Activated effector memory CD4-positive, alpha-beta T cell treated with Interleukin-2 at 50 U/mL for 16 hours (primary cell): ENCODE measurements around the gene NUBP2.

Experiments
- DNase-seq: peaks from one replicate; pipeline ENCODE4 v3.0.0-alpha.2; 2020

NUBP2 gene, protein sequence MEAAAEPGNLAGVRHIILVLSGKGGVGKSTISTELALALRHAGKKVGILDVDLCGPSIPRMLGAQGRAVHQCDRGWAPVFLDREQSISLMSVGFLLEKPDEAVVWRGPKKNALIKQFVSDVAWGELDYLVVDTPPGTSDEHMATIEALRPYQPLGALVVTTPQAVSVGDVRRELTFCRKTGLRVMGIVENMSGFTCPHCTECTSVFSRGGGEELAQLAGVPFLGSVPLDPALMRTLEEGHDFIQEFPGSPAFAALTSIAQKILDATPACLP

GRCh38 chr16:1782408-1783264 lies at the start of gene NUBP2, which contains the start of gene SPSB3:
Gene NUBP2 (plus strand): TSS chr16:1782960. CDS start chr16:1783021, 61 bp downstream.
Gene SPSB3 (minus strand): TSS chr16:1782571. CDS start chr16:1781483, 1,088 bp downstream.
- DNase-seq: peak; percentile 97

DNA sequence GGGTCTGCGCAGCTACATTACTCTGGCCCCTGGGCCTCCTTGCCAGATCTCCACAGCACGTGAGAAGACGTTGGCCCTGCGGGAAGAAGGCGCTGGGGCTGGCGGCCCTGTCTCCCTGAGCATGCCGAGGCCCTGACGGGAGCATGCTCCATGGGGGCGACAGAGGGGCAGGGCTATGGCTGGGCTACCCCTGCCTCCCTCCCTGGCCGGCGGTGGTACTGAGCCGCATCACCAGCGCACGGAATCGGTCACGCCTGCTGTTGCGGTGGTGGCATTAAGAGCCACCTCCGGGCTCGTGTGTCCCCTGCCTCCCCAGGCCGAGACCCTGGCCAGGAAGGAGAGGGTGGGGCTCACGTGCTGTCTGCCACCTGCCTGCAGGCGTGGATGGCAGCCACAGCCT lies 48.6 kb upstream of the NUBP2 start:
- DNase-seq: no peak

DNA sequence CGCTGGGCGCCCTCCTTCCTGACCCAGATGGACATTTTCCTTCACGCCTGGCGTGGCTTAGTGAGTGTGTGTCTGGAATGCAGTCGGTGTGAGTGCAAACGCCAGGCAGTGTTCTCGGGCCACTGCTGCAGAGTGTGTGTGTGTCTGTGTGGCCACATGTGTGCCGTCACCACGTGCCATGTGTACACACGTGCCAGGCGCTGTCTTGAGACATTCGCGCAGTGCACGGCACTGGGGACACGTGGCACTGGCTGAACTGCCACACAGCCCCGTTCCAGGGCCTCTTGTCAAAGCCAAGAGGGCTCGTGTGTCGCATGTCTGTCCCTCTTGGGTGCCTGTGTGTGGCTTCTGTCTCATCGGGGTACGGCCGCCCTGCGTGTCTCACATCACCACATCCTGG lies 47.9 kb upstream of the NUBP2 start:
- DNase-seq: no peak

DNA sequence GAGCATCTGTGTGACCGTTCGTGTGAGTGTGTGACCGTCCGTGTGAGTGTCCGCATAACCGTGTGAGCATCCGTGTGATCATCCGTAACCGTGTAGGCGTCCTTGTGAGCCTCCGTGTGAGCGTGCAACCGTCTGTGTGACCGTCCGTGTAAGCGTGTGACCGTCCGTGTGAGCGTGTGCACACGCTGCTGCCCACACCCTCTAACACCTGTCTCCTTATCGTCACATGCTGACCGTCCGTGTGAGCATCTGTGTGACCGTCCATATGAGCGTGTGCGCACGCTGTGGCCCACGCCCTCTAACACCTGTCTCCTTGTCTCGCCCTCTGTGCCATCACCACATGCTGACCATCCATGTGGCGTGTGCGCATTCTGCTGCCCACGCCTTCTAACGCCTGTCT lies 42.5 kb upstream of the NUBP2 start:
- DNase-seq: no peak

DNA sequence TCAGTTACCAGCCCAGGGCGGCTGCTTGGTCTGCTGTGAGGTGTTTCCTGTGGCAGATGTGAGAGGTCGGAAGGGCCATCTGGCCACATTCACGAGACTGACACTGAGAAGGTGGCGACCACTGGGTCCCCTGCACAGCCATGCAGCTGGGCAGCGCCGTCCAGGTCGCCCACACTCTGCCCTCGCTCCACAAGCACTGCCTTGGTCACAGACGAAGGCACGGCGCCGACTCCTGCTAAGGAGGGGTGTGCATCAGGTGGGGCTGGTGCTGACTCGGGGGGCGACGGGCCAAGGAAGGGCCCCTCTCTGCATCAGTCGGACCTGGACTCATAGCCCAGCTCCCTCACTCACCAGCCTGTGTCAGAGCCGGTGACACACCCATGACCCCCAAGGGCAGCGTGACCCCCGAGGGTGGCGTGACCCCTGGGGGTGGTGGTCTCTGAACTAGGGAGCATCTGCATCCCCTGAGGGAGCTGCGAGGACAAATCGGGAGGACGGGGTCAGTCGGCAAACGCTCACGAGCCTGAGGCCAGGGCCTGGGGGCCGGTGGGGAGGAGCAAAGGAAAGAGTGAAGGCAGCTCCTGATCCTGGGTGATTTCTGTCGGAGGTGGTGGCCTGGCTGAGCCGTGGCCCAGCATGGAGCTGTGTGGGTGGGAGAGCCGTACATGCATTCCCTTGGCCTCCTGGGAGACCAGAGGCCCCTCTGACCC lies 41.8 kb upstream of the NUBP2 start:
- no peak for DNase-seq

- DNase-seq: no peak
These were observed 41.1 kb upstream of the NUBP2 start for GRCh38 chr16:1741553-1742165.

DNA sequence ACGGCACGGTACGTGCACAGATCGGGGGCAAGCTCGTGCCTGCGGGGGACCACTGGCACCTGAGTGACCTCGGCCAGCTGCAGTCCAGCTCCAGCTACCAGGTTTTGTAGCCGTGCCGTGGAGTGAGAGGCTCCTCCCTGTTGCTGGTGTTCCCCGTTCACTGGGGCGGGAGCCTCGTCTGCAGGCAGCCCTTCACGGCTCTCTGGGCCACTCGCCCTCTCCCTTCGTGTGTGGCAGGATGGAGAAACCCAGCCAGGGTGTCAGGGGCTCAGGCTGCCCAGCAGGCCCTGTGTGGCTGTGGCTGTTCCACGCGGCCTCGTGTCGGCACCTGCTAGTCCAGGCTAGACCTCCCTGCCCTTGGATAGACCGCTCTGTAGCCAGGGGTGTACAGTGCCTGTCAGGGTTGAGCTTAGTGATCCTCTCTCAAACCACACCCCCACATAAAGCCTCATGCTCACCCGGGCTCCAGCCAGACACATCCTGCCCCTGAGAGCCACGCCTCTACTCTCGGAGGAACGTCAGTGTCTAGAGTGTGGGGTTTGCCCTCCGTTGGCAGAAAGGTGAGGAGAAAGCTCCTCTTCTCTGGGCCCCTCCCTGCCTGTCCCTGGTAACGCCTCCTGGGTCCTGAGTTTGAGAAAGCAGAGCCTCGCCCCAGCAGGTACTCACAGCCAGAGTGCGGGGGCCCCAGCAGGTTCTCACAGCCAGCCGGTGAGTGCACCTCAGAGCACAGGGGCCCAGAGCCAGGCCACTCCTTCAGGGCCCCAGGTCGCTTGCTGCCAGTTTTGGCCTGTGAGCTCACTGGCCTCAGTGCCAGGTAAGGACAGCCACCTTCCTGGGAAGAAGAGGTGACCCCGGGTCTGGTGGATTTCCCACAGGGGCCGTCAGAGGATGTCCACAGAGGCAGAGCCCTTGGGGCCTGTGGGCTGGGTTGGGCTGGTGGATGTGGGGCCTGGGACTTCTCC lies 39.1 kb upstream of the NUBP2 start:
- DNase-seq: no peak

- no peak for DNase-seq
These were observed 38.4 kb upstream of the NUBP2 start for GRCh38 chr16:1744338-1744840.

- no peak for DNase-seq
These were observed 37.4 kb upstream of the NUBP2 start for GRCh38 chr16:1745181-1745899.

- no peak for DNase-seq
These were observed 36.7 kb upstream of the NUBP2 start for GRCh38 chr16:1745900-1746692.

DNA sequence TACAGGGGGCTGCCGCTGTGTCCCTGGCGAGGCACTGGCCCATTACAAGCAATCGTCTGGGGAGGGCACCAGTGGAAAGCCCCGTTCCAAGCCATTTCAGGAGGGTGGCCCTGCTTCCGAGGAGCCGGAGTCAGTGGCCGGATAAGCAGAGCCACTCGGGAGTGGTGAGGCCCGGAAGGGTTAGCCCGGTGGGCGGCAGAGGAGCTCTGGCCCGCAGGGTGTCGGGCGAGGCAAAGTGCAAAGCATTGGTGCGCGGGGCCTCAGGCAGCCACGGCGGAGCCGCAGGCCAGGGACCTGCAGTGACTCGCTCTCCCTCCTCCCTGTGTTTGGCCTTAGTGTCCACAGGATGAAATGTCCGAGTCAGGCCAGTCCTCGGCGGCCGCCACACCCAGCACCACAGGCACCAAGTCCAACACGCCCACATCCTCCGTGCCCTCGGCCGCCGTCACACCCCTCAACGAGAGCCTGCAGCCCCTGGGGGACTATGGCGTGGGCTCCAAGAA lies 36.0 kb upstream of the NUBP2 start:
- no peak for DNase-seq

DNA sequence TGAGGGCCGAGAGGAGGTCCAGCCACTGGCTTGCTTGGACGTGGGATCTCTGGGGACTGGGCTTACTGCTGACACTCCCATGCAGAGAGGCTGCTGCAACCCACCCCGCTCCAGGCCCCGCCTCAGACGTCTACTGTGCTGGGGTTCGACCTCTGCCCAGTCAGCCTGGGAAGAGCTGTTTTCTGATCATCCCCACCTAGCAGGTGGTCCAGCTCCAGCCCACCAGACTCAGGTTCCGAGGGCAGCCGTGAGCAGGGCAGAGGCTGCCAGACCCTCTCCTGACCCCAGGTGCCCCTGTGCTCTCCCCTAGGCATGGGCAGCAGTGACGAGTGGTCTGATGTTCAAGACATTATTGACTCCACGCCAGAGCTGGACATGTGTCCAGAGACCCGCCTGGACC lies 34.8 kb upstream of the NUBP2 start:
- no peak for DNase-seq

GRCh38 chr16:1749152-1750117 lies 33.3 kb upstream of the NUBP2 start:
- no peak for DNase-seq

DNA sequence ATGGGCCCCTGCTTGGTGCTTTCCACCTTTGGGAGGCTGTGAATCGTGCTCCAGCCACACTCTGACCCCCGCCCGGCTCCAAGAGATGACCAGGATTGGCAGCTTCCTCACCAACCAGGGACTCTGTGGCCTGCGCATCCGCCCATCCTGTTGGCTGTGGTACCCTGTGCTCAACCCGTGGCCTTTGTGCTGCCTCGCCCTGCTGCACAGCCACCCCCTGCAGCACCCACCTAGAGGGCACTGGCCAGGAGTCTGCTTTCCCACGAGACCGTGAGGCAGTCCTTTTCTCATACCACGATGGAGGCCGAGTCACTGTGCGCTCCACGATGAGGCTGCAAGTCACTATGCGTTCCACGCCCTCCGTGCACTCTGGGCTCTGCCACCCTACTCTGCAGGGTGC lies 30.8 kb upstream of the NUBP2 start:
- no peak for DNase-seq

GRCh38 chr16:1752853-1753252 lies 29.9 kb upstream of the NUBP2 start:
- DNase-seq: no peak

GRCh38 chr16:1754204-1754603 lies 28.6 kb upstream of the NUBP2 start:
- no peak for DNase-seq

DNA sequence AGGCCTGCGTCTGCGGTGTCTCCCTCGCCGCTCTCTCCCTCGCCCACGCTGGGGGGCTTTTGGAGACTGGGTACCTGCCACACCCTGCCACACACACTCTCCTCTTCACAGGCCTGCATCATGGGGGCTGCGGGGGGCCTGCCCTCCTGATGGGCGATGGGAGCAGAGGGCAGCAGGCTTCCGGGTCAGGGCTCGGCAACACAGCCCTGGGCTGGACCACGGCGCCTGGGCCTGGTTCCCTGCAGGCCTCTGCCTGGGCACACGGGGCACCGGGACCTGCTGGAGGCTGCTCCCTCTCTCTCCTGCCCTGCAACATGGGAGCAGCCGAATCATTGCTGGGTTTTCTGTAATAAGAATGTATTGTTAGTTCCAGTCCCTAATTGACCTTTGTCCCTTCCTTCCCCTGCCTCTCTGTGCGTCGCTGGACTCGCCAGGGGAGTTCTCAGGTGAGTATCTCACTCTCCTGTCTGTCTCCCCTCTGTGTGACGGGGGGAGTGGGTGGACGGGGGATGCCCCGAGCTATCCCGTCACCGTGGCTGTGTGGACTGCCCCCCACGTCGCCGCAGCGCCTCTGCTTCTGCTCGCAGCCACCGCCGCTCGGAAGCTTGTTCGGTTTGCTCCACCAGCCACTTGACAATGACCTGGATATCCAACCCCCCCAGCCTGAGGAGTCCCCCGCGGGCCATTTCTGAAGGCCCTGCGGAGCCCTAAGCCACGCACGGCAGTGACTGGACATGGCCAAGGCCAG lies 24.9 kb upstream of the NUBP2 start:
- DNase-seq: no peak

GRCh38 chr16:1758923-1759322 lies 23.8 kb upstream of the NUBP2 start:
- DNase-seq: no peak
